Stimulated activated CD4-positive, alpha-beta T cell treated with anti-CD3 and anti-CD28 coated beads, Interleukin-4, amount 100 ng/mL, for 4 hours (primary cell): Measurements from ENCODE around the gene SUSD3.

Source experiments
- DNase-seq, 2 experiments: peaks; one replicate each; pipeline ENCODE4 v3.0.0-alpha.2; 2020

The SUSD3 gene

GRCh38 chr9:93127395-93127911 lies 69.0 kb downstream of the SUSD3 start:
- DNase-seq = no peak

- no peak for DNase-seq
Observed at GRCh38 chr9:93128011-93128714, 69.7 kb downstream of the SUSD3 start.

- no peak for DNase-seq
Observed at GRCh38 chr9:93128715-93129224, 70.3 kb downstream of the SUSD3 start.

- no peak for DNase-seq
Observed at GRCh38 chr9:93129286-93129685, 70.8 kb downstream of the SUSD3 start.

- DNase-seq = no peak
Observed at GRCh38 chr9:93129691-93130500, 71.4 kb downstream of the SUSD3 start.

GRCh38 chr9:93130861-93131481 lies 72.5 kb downstream of the SUSD3 start:
- no peak for DNase-seq

- no peak for DNase-seq
Observed at GRCh38 chr9:93131599-93132286, 73.2 kb downstream of the SUSD3 start.

- DNase-seq = no peak
Observed at GRCh38 chr9:93132287-93132927, 73.9 kb downstream of the SUSD3 start.

GRCh38 chr9:93132946-93133680 lies 74.6 kb downstream of the SUSD3 start:
- DNase-seq = no peak

- peak; percentile 37 to 40 for DNase-seq
Observed at GRCh38 chr9:93133681-93134014, 75.1 kb downstream of the SUSD3 start.

GRCh38 chr9:93134015-93134739 lies 75.7 kb downstream of the SUSD3 start, which contains the start of gene NINJ1:
Gene NINJ1 (minus strand): TSS chr9:93134251. CDS start chr9:93134217, 34 bp downstream.
- peak; percentile 82 to 94 for DNase-seq
